ENCODE measurements around the gene GLT1D1.
"Not testable (repeated sequence)": the region's sequence is repeated elsewhere in the genome, so short reads cannot be mapped to it uniquely, and the experiment has no call there.

Gene GLT1D1

DNA sequence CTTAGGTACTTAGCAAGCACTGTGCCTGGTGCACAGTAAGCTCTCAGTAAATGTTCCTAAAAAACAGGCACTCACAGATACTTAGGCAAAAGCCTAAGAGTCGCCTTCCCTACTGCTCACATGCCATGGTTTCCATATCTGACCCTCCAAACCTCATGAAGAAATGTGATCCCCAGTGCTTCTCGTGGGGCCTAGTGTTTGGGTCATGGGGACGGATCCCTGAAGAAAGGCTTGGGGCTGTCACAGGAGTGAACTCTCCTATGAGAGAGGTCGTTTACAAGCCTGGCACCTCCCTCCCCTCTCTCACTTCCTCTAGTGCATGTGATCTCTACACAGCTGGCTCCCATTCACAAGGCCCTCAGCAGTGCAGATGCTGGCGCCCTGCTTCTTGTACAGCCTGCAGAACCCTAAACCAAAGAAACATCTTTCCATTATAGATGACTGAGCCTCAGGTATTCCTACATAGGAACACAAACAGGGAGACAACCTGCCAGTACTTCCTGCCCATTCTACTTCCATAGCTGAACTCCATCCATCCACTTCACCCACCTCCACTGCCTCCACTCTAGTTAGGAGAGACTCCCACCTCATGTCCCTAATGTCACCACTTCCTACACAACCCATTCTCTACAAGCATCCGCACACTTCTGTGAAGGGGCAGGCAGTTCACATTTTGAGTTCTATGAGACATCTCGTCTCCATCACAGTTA lies 32.4 kb upstream of the GLT1D1 start:
- DNase-seq (ENCODE audit: low read depth): no peak

DNA sequence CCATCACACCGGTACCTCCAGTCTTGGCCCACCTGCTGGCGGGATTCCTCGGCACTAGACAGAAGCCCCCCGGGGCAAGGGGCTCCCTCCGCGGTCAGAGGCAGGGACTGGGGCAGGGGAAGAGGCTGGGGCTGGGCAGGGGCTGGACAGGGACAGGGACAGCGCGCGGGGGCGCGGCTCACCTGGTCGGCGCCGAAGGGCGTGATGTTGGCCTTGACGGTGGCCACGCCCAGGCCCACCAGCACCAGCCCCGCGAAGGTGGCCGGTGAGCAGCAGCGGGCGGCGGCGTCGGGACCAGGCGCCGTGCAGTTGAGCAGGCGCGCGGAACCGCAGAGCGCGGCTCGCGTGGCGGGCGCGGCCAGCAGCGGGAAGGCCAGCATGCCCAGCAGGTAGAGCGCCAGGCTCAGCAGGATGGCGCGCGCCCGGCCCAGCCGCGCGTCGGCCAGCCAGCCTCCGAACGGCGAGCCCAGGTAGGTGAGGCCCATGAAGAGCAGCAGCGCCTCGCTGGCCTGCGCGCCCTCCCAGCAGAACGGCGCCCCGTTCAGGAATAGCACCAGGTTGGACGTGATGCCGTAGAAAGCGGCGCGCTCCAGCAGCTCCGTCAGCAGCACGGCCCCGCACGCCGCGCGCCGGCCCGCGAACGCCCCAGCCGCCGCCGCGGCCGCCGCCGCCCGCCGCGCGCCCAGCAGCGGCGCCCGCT lies 29.9 kb upstream of the GLT1D1 start:
- DNase-seq (ENCODE audit: low read depth): no peak

GRCh38 chr12:128823916-128824839 lies 29.1 kb upstream of the GLT1D1 start, which contains the start of gene SLC15A4:
TSS of gene SLC15A4 (minus strand) at chr12:128823958. CDS start at chr12:128823943, 15 bp downstream.
- DNase-seq (ENCODE audit: low read depth): peak; percentile 89

GRCh38 chr12:128825835-128826234 lies 27.4 kb upstream of the GLT1D1 start:
- no peak for DNase-seq (ENCODE audit: low read depth)

DNA sequence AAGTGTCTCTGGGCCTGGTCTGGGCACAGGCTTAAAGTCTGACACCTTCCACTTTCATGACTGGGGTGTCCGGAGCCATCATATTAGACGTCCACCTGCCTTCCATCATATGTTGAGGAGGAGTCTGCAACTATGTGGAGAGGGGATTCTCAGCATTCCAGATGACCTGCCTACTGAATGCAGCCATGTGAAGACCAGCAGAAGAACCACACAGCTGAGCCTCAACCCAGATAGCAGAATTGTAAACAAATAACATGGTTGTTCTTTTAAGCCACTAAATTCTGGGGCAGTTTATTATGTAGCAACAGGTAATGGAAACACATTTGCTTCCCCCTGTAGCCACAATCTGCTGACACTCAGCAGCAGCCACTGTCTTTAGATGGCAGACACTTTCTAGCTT lies 25.6 kb upstream of the GLT1D1 start:
- DNase-seq (ENCODE audit: low read depth): no peak

DNA sequence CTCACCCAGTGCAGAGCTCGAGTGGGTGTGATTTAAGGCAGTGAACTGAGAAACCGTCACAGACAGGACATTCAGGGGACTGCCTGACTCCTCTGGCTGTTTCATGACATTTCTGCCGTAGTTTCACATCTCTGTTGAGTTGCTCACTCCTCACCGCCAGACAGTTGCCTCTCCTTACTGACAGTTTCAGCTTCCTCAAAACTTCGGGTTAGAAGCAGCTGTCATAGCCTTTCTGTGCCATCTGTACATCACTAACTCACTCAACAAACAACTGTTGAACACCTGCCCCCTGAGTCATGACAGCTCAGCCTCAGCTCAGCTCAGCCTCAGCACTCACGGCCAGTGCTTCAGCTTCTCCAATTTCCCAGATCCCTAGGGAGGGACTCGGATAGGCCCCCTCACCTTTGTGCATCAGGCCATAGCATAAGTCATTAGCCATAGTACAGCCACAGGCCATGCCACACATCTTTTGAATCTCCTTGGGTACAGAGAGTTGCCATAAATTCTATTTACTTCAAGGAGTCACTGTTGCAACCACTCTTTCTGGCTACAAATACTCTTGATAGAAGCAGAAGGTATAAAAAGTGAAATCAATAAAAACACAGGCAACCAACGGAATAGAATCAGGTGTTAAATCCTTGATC lies 23.3 kb upstream of the GLT1D1 start:
- no peak for DNase-seq (ENCODE audit: low read depth)

DNA sequence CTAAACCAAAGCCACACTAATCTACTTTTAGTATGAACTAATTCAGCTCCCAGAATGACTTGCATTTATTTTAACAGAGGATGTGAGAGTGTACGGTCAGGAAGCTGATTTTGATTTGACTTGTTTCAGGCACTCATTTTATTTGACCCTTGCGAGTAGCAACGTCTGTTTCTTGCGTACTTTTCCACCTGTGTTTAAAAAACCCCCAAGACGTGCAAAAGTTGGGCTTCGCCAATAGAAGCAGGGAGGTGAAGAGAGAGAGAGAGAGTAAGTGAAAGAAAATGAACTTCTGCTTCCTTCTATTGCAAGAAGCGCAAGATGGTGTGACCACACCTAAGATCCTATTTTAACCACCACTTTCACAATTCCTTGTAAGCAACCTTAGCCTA lies 22.8 kb upstream of the GLT1D1 start:
- DNase-seq (ENCODE audit: low read depth): no peak

DNA sequence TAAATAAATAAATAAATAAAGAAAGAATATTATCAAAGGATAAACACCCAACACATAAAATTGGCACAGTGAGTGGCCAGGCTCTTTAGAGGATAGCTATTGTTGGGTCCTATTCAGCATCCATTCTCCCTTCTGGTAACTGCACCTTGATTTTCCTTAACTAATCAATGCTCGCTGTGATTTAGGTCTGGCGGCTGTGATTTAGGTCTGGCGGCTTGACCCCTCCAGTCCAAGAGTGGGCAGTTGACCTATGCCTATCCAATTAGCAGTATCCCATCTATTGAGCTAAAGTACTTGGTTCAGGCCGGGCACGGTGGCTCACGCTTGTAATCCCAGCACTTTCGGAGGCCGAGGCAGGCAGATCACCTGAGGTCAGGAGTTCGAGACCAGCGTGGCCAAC lies 19.9 kb upstream of the GLT1D1 start:
- no peak for DNase-seq (ENCODE audit: low read depth)

GRCh38 chr12:128839885-128840284 lies 13.4 kb upstream of the GLT1D1 start:
- DNase-seq (ENCODE audit: low read depth): not testable (repeated sequence)

DNA sequence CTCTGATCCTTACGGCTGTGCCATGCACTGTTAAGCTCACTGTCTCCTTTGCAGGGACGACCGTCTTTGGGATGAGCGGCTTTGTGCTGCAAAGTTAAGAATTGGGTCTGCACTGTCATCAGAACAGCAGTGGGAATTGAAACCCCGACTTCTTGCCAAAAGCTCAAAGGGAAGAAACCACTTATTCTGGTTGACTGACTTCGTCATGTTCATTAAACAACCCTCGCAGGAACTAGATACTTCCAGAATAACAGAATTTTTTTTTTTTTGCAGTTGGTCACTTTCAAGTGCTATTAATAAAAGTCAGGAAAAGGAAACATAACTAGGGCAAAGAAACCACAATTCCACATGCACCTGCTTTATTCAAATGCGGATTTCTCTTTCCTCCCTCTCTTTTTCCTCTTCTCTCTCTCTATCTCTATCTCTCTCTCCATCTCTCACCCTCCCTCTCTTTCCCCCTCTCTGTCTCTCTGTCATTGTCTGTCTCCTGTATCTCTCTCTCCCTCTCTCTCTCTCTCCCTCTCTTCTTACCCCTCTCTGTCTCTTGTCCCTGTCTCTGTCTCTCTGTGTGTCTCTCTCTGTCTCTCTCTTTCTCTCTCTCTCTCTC lies 12.3 kb upstream of the GLT1D1 start:
- DNase-seq (ENCODE audit: low read depth): no peak

DNA sequence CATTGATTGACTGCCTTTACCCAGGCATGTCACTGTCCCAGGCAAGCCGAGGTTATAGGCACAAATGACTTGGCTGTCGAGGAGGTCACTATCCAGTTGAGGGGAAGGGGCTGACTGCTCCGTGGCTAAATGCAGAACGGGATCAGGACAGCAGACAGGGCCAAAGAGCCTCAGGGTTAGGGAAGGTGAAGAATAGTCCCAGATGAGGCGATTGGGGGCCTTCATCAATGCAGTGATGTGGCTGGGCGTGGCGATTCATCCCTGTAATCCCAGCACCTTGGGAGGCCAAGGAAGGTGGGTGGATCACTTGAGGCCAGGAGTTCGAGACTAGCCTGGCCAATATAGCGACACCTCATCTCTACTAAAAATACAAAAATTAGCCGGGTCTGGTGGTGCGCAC lies 10.7 kb upstream of the GLT1D1 start:
- no peak for DNase-seq (ENCODE audit: low read depth)

- no peak for DNase-seq (ENCODE audit: low read depth)
Observed at GRCh38 chr12:128843538-128843937, 9.7 kb upstream of the GLT1D1 start.

DNA sequence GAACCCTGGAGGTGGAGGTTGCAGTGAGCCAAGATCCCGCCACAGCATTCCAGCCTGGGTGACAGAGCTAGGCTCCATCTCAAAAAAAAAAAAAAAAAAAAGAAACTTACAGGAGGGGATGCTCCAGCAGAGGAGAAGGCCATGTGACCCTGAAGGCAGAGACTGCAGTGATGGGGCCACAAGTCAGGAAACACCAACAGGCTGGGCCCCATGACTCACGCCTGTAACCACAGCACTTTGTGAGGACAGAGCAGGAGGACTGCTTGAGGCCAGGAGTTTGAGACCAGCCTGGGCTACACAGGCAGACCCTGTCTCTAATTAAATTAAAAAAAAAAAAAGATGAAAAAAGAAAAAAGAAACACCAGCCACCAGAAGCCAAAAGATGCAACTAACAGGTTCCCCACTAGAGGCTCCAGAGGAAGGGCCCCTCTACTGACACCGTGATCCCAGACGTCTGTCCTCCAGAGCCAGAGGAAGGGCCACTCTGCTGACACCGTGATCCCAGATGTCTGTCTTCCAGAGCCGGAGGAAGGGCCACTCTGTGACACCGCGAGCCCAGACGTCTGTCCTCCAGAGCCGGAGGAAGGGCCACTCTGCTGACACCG lies 9.1 kb upstream of the GLT1D1 start:
- DNase-seq (ENCODE audit: low read depth): no peak

DNA sequence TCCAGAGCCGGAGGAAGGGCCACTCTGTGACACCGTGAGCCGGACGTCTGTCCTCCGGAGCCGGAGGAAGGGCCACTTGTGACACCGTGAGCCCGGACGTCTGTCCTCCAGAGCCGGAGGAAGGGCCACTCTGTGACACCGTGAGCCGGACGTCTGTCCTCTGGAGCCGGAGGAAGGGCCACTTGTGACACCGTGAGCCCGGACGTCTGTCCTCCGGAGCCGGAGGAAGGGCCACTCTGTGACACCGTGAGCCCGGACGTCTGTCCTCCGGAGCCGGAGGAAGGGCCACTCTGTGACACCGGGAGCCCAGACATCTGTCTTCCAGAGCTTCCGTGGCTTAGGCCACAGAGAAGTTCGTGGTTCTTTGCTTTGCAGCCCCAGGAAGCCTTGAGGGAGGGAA lies 6.6 kb upstream of the GLT1D1 start:
- DNase-seq (ENCODE audit: low read depth): not testable (repeated sequence)

GRCh38 chr12:128848371-128848770 lies 4.9 kb upstream of the GLT1D1 start:
- no peak for DNase-seq (ENCODE audit: low read depth)

DNA sequence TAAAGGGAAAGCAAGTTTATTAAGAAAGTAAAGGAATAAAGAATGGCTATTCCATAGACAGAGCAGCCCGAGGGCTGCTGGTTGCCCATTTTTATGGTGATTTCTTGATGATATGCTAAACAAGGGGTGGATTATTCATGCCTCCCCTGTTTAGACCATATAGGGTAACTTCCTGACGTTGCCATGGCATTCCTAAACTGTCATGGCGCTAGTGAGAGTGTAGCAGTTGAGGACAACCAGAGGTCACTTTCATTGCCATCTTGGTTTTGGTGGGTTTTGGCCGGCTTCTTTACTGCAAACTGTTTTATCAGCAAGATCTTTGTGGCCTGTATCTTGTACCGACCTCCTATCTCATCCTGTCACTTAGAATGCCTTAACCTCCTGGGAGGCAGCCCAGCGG lies 3.5 kb upstream of the GLT1D1 start:
- DNase-seq (ENCODE audit: low read depth): not testable (repeated sequence)

- no peak for DNase-seq (ENCODE audit: low read depth)
Observed at GRCh38 chr12:128850400-128850799, 2.9 kb upstream of the GLT1D1 start.

GRCh38 chr12:128851429-128851828 lies 1.8 kb upstream of the GLT1D1 start:
- not testable (repeated sequence) for DNase-seq (ENCODE audit: low read depth)

DNA sequence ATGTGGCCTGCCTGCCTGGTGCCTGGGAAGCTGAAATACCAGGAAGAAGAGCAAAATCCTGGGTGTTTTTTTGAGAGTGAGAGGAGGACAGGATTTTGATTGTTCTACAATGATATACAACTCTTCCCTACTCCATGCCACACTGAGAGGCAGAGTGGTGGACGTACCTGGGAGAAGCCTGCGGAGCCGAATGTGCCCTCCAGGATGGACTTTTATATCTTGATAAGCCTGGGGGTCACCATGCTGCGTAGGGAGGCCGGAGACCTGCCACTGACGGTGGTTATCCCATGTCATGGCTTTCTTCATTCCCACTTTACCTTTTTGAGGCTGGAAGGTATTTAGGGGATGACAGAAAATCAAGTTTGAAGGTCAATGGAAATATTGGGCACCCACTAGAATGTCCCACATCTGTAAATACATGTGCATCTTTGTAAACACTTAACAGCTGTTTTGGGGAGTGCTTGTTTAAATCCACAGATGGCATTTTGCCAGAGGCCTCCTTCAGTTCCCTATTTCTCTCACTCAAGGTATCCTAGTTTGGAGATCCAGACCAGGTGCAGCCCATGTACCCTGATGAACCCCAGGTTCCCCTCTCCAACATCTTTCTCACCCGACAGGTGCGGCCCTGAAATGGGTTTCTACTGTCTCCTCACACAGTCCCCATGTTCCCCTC lies 1.1 kb upstream of the GLT1D1 start:
- DNase-seq (ENCODE audit: low read depth): no peak

DNA sequence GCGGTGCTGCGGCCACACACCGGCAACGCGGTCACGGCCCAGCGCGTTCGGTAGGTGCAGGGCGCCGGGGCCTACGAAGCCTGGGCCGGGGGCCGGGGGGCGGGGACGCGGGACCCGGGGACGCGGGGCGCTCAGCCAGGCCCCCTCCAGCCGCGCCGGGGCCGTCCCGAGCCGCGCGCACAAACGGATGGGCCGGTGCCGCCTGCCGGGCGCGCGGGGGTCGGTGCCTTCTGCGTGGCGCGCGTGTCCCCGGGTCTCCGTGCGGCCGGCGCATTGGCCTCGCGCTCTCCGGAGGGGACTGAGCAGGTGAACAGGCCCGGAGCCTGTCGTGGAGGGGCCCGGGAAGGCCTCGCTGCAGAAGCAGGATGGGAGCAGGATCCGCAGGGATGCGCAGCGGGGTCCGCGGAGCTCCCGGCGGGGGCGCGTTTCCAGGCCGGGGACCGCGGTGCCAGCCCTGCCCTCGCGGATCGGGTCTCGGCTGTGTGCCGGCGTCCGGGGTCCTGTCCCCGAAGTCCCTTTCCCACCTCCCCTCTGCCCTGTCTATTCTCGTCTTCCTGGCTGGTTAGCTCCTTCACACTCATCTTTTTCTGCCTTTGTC lies 421 bp downstream of the GLT1D1 start:
- no peak for DNase-seq (ENCODE audit: low read depth)
